H9 (cell line): ENCODE measurements around the gene GCNT3. TPM values are rescaled to one million over a fixed set of nuclear protein-coding genes. Genes with fewer than 3 reads are reported as not detected.

ENCODE experiments used
- DNase-seq: peaks from one replicate; pipeline ENCODE4 v3.0.0-alpha.2; 2017
- H2AFZ ChIP-seq: one replicate; pipeline ENCODE4 v1.6.1; 2013; ENCODE audit warnings: mild to moderate bottlenecking, low read length, control low read depth, moderate library complexity
- H2AK5ac ChIP-seq: 2 replicates; pipeline ENCODE4 v1.6.1; 2013; ENCODE audit warnings: low read length, control low read depth, mixed read lengths; ENCODE audit not compliant: insufficient read length
- H2BK120ac ChIP-seq: one replicate; pipeline ENCODE4 v1.6.1; 2013; ENCODE audit warnings: low read depth, mild to moderate bottlenecking, low read length, control low read depth, inconsistent platforms; ENCODE audit not compliant: poor library complexity, severe bottlenecking
- H2BK12ac ChIP-seq: 2 replicates; pipeline ENCODE4 v1.6.1; 2013; ENCODE audit warnings: low read length, control low read depth, mixed read lengths, low read depth; ENCODE audit not compliant: insufficient read length
- H2BK15ac ChIP-seq: 2 replicates; pipeline ENCODE4 v1.6.1; 2013; ENCODE audit warnings: low read depth, low read length, control low read depth
- H2BK20ac ChIP-seq: one replicate; pipeline ENCODE4 v1.6.1; 2013; ENCODE audit warnings: low read depth, mild to moderate bottlenecking, low read length, control low read depth, inconsistent platforms; ENCODE audit not compliant: poor library complexity, severe bottlenecking
- H2BK5ac ChIP-seq: 2 replicates; pipeline ENCODE4 v1.6.1; 2013; ENCODE audit warnings: low read length, control low read depth, mixed read lengths; ENCODE audit not compliant: insufficient read length
- H3K14ac ChIP-seq: 2 replicates; pipeline ENCODE4 v1.6.1; 2013; ENCODE audit warnings: low read length, control low read depth; ENCODE audit not compliant: insufficient read depth
- H3K18ac ChIP-seq: 2 replicates; pipeline ENCODE4 v1.6.1; 2013; ENCODE audit warnings: low read depth, mild to moderate bottlenecking, mixed read lengths, low read length, control low read depth; ENCODE audit not compliant: insufficient read length
- H3K23ac ChIP-seq: 2 replicates; pipeline ENCODE4 v1.6.1; 2013; ENCODE audit warnings: low read length, control low read depth, mixed read lengths, low read depth; ENCODE audit not compliant: insufficient read length
- H3K23me2 ChIP-seq: 2 replicates; pipeline ENCODE4 v1.6.1; 2013; ENCODE audit warnings: low read depth, mild to moderate bottlenecking, mixed read lengths, low read length, control low read depth; ENCODE audit not compliant: insufficient read length, poor library complexity, severe bottlenecking
- H3K27ac ChIP-seq: 2 replicates; pipeline ENCODE4 v1.5.1; 2013; ENCODE audit warnings: low read length, control low read depth, mixed read lengths, low read depth; ENCODE audit not compliant: insufficient read length
- H3K27me3 ChIP-seq: 2 replicates; pipeline ENCODE4 v1.6.1; 2013; ENCODE audit warnings: low read length, control low read depth, inconsistent platforms; ENCODE audit not compliant: insufficient read depth
- H3K4ac ChIP-seq: 2 replicates; pipeline ENCODE4 v1.6.1; 2013; ENCODE audit warnings: low read depth, mild to moderate bottlenecking, control low read depth, inconsistent platforms, low read length, moderate library complexity
- H3K4me1 ChIP-seq: 2 replicates; pipeline ENCODE4 v1.6.1; 2013; ENCODE audit warnings: low read length, control low read depth, inconsistent platforms; ENCODE audit not compliant: insufficient read depth
- H3K4me2 ChIP-seq: 2 replicates; pipeline ENCODE4 v1.6.1; 2013; ENCODE audit warnings: low read length, control low read depth, mixed read lengths; ENCODE audit not compliant: insufficient read length, insufficient read depth
- H3K56ac ChIP-seq: 2 replicates; pipeline ENCODE4 v1.6.1; 2013; ENCODE audit warnings: low read depth, mild to moderate bottlenecking, mixed read lengths, low read length, control low read depth; ENCODE audit not compliant: insufficient read length
- H3K79me1 ChIP-seq: 2 replicates; pipeline ENCODE4 v1.6.1; 2013; ENCODE audit warnings: low read depth, mild to moderate bottlenecking, moderate library complexity, low read length, control low read depth, inconsistent platforms; ENCODE audit not compliant: insufficient read depth, poor library complexity, severe bottlenecking
- H3K79me2 ChIP-seq: 2 replicates; pipeline ENCODE4 v1.6.1; 2013; ENCODE audit warnings: low read length, control low read depth, inconsistent platforms; ENCODE audit not compliant: insufficient read depth
- H3K9ac ChIP-seq: 2 replicates; pipeline ENCODE4 v1.6.1; 2013; ENCODE audit warnings: low read length, control low read depth, mixed read lengths; ENCODE audit not compliant: insufficient read length; ENCODE audit errors: extremely low read depth
- H3K9me3 ChIP-seq: one replicate; pipeline ENCODE4 v1.6.1; 2013; ENCODE audit warnings: low read depth, low read length, inconsistent platforms; ENCODE audit not compliant: control insufficient read depth
- H3T11ph ChIP-seq: one replicate; pipeline ENCODE4 v1.6.1; 2013; ENCODE audit warnings: mild to moderate bottlenecking, low read length, control low read depth, inconsistent platforms
- H4K20me1 ChIP-seq: one replicate; pipeline ENCODE4 v1.6.1; 2013; ENCODE audit not compliant: control insufficient read depth, insufficient read length, insufficient read depth
- H4K5ac ChIP-seq: 2 replicates; pipeline ENCODE4 v1.6.1; 2013; ENCODE audit warnings: low read depth, mild to moderate bottlenecking, mixed read lengths, low read length, control low read depth; ENCODE audit not compliant: insufficient read length
- H4K8ac ChIP-seq: replicated peaks from 2 replicates; pipeline ENCODE4 v1.6.1; 2013; ENCODE audit warnings: low read length, control low read depth, mixed read lengths, low read depth; ENCODE audit not compliant: insufficient read length
- H4K91ac ChIP-seq: 2 replicates; pipeline ENCODE4 v1.6.1; 2013; ENCODE audit warnings: low read depth, mild to moderate bottlenecking, moderate library complexity, mixed read lengths, low read length, control low read depth; ENCODE audit not compliant: insufficient read length
- H3K27ac Mint-ChIP-seq, 3 experiments: 2 replicates in 2 of 3; 3 replicates in 1 of 3; pipeline ENCODE4 v1.8.0; 2020 to 2021; ENCODE audit warnings: mixed read lengths in 3 of 3, mild to moderate bottlenecking in 1 of 3, moderate library complexity in 1 of 3
- H3K27me3 Mint-ChIP-seq: 2 replicates; pipeline ENCODE4 v1.8.0; 2021; ENCODE audit warnings: low read depth, mild to moderate bottlenecking, moderate library complexity, mixed read lengths
- H3K36me3 Mint-ChIP-seq, 3 experiments: 2 replicates in 2 of 3; 3 replicates in 1 of 3; pipeline ENCODE4 v1.8.0; 2020 to 2021; ENCODE audit warnings: low read depth in 3 of 3, mixed read lengths in 3 of 3; ENCODE audit not compliant: insufficient read depth in 1 of 3
- H3K4me1 Mint-ChIP-seq, 2 experiments: 2 replicates each; pipeline ENCODE4 v1.8.0; 2020; ENCODE audit warnings: mixed read lengths in 2 of 2
- H3K4me3 Mint-ChIP-seq, 2 experiments: 2 replicates in 1 of 2; 3 replicates in 1 of 2; pipeline ENCODE4 v1.8.0; 2020 to 2021; ENCODE audit warnings: mild to moderate bottlenecking in 2 of 2, mixed read lengths in 2 of 2, moderate library complexity in 1 of 2
- H3K9me3 Mint-ChIP-seq, 2 experiments: 2 replicates in 1 of 2; 3 replicates in 1 of 2; pipeline ENCODE4 v1.8.0; 2020; ENCODE audit warnings: mild to moderate bottlenecking in 2 of 2, mixed read lengths in 2 of 2, moderate library complexity in 1 of 2
- CTCF ChIP-seq: fragments of 200-600 bp; sonication (generic); conservative IDR thresholded peaks from 3 replicates; pipeline ENCODE4 v1.8.0; 2021; ENCODE audit warnings: antibody characterized with exemption, mild to moderate bottlenecking
- WGBS: extraction: QIAGEN DNeasy Blood & Tissue Kit; methylation state at CpG from one replicate; pipeline ENCODE4 v1.1.7; 2013; ENCODE audit warnings: missing lambda C conversion rate, low lambda C conversion rate, mixed read lengths; ENCODE audit not compliant: insufficient read length; ENCODE audit errors: extremely low coverage; 5-methylcytosine and 5-hydroxymethylcytosine counted together
- total RNA-seq: library from RNA; stranded (reverse); gene quantifications from 2 replicates; pipeline ENCODE4 v1.2.1, GENCODE V29; 2021

Gene GCNT3
- total RNA-seq, 1 experiment from 2014 or later, result not detected

- no peak within 1 kb of the TSS for H2BK120ac ChIP-seq
- no CpG with 5 or more reads among the region's 59 CpGs for WGBS
- H3K23ac ChIP-seq, result no peak within 1 kb of the TSS
- H3K27me3 ChIP-seq, result no peaks in the 10 kb centered on the region
- H2BK15ac ChIP-seq, result no peak within 1 kb of the TSS
- Mint-ChIP-seq H3K36me3 (peaks cover 9 to 20% (median 12%) of the 10 kb centered on the region in 3 experiments), H3K4me3 (no peak within 1 kb of the TSS), H3K9me3 (peaks cover 0 to 4% of the 10 kb centered on the region in 2 experiments; a peak in 1 of 5 replicates), H3K27me3 (no peaks in the 10 kb centered on the region), H3K4me1 (no peaks in the 10 kb centered on the region), H3K27ac (peak within 1 kb of the TSS in 2 of 3 experiments; percentile 66 to 86; a peak in 4 of 7 replicates)
- no peak within 1 kb of the TSS for H4K91ac ChIP-seq
- peaks cover 18% of the 10 kb centered on the region; the same call in 1 of the 2 replicates for H3K79me2 ChIP-seq
- H2BK12ac ChIP-seq, result no peak within 1 kb of the TSS
- TF ChIP-seq CTCF, result no peak
- peak within 1 kb of the TSS; percentile 70 for H3K9ac ChIP-seq
- peaks cover 3% of the 10 kb centered on the region; the same call in 1 of the 2 replicates for H3K4me1 ChIP-seq
- no peaks in the 10 kb centered on the region for H3K23me2 ChIP-seq
- H3K18ac ChIP-seq, result peak within 1 kb of the TSS; percentile 71
- H2BK5ac ChIP-seq, result no peak within 1 kb of the TSS
- H4K20me1 ChIP-seq, result no peaks in the 10 kb centered on the region
- no peak within 1 kb of the TSS for H2BK20ac ChIP-seq
- no peak within 1 kb of the TSS for H2AK5ac ChIP-seq
- peaks cover 13% of the 10 kb centered on the region for H3K79me1 ChIP-seq
- peak within 1 kb of the TSS; percentile 86 for H3K14ac ChIP-seq
- H3K4me2 ChIP-seq, result peak within 1 kb of the TSS; percentile 76
- no peak within 1 kb of the TSS for H2AFZ ChIP-seq
- H3T11ph ChIP-seq, result no peak within 1 kb of the TSS
- H4K8ac ChIP-seq, result no peak within 1 kb of the TSS
- no peak within 1 kb of the TSS for H3K56ac ChIP-seq
- no peaks in the 10 kb centered on the region for H3K9me3 ChIP-seq
- no peak within 1 kb of the TSS for H3K27ac ChIP-seq
- H3K4ac ChIP-seq, result no peak within 1 kb of the TSS; the same call in 1 of the 2 replicates
- peak; percentile 97 for DNase-seq
- H4K5ac ChIP-seq, result no peak within 1 kb of the TSS
These were observed 45.5 kb downstream of the GCNT3 start, which contains the start of gene GTF2A2 for GRCh38 chr15:59656897-59657634. Gene GTF2A2 (minus strand): TSS chr15:59657515. CDS start chr15:59652277, 5,238 bp downstream.
